ENCODE measurements around the gene CTTNBP2. TPM values are rescaled to one million over a fixed set of nuclear protein-coding genes. Genes with fewer than 3 reads are reported as not detected.
A peak's percentile ranks its signal among the peaks of the same experiment; 100 is the strongest.

Gene CTTNBP2
- total and polyA plus RNA-seq, 2 of the 4 experiments (the other 2 are of a cell fraction), result 6.6 to 11.3 TPM

DNA sequence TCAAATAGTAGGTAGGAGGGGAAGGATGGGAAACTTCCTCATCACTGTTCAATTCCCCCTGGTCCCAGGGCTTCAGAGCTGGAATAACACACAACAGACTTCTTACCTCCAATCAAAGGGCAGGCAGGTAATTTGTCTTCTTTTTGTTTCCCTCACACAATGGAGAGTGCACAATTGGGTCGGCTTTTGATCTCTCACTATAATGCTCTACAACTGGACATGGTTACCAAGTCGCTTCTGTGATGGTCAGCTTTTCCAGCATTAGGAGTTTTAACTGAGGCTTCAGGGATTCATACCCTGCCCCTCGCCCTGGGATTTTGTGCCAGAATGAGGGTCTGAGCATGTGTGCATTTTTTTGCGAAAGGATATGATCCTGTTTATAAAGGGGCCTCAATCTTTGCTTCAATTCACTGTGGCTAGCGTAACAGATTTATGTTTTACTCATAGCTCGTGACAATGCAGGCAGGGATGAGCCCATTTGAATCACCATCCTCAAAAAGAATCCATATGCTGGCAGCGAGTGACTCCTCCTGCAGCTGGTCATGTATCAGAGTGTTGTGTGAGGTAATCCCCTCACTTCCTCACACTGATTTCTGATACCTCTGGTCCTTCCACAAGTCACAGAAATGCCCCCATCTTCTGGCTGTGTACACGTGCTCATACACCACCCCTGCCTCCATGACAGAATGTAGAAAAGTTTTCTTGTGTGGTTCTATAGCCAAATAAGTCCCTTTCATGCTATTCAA lies 189.6 kb downstream of the CTTNBP2 start:
- Histone ChIP-seq H3K27me3 (ENCODE audit: control insufficient read depth, insufficient read depth, low read length) (peaks cover 12% of the 10 kb centered on the region), H2AK9ac (replicated peaks; ENCODE audit: low read depth, low read length, poor library complexity) (no peak overlapping the region), H4K91ac (ENCODE audit: insufficient read depth, low read depth, low read length) (no peak overlapping the region), H2BK120ac (ENCODE audit: low read depth, low read length) (no peak overlapping the region), H3K4ac (ENCODE audit: low read depth, low read length) (no peak overlapping the region), H3K14ac (replicated peaks; ENCODE audit: low read depth, low read length) (no peak overlapping the region), H3K9me3 (ENCODE audit: control insufficient read depth, insufficient read depth, low read length) (no peaks in the 10 kb centered on the region), H3K36me3 (ENCODE audit: control insufficient read depth, insufficient read depth, low read length) (no peaks in the 10 kb centered on the region), H2AFZ (replicated peaks; ENCODE audit: low read length, poor library complexity) (no peak overlapping the region), H3K27ac (ENCODE audit: insufficient read depth, low read length) (no peak overlapping the region), H3K9me1 (ENCODE audit: insufficient read depth, low read length) (no peaks in the 10 kb centered on the region), H2BK20ac (ENCODE audit: low read depth, low read length) (no peak overlapping the region), H2AK5ac (ENCODE audit: low read depth, low read length) (no peak overlapping the region), H3K79me1 (ENCODE audit: low read depth in 1 of 2, low read length in 2 of 2) (no peaks in the 10 kb centered on the region), H3K4me2 (ENCODE audit: low read depth, low read length) (no peak overlapping the region), H3K56ac (ENCODE audit: extremely low read depth, insufficient read depth, low read length) (no peak overlapping the region), H3K23ac (ENCODE audit: low read depth, low read length) (no peak overlapping the region), H2BK5ac (ENCODE audit: low read depth, low read length, poor library complexity, severe bottlenecking) (no peak overlapping the region), H3K4me1 (ENCODE audit: control insufficient read depth, insufficient read depth, low read length) (no peaks in the 10 kb centered on the region), H4K5ac (ENCODE audit: low read depth, low read length) (no peak overlapping the region), H3K18ac (ENCODE audit: low read depth, low read length) (no peak overlapping the region), H4K8ac (ENCODE audit: low read depth in 2 of 2, low read length in 2 of 2) (no peak overlapping the region), H3K4me3 (ENCODE audit: insufficient read depth, low read depth, low read length) (no peak overlapping the region), H4K20me1 (ENCODE audit: insufficient read depth, low read length) (no peaks in the 10 kb centered on the region), H3K9ac (ENCODE audit: low read depth, low read length) (no peak overlapping the region), H2BK15ac (ENCODE audit: low read depth, low read length) (no peak overlapping the region)
- POLR2A ChIA-PET (ENCODE audit: unreplicated experiment), result no interaction called here
- DNase-seq (peak; percentile 37), ATAC-seq (ENCODE audit: low read depth) (no peak)
- in situ Hi-C loops (cut with MboI; ENCODE audit: low sequenced_read_pairs), result no loop called here
- TF ChIP-seq, protein P1, sequence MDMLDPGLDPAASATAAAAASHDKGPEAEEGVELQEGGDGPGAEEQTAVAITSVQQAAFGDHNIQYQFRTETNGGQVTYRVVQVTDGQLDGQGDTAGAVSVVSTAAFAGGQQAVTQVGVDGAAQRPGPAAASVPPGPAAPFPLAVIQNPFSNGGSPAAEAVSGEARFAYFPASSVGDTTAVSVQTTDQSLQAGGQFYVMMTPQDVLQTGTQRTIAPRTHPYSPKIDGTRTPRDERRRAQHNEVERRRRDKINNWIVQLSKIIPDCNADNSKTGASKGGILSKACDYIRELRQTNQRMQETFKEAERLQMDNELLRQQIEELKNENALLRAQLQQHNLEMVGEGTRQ (IDR thresholded peaks at IDR 0.05; ENCODE audit: low read depth, low read length), result no peak
- TF ChIP-seq RAD21 (IDR thresholded peaks at IDR 0.05; ENCODE audit: low read length) (no peak), BHLHE40 (IDR thresholded peaks at IDR 0.05; ENCODE audit: low read depth, low read length) (no peak), NFE2L2 (IDR thresholded peaks at IDR 0.05; ENCODE audit: low read depth, low read length) (no peak), MAFK (IDR thresholded peaks at IDR 0.05; ENCODE audit: low read depth, low read length) (no peak), SMC3 (IDR thresholded peaks at IDR 0.05; ENCODE audit: low read depth, low read length) (no peak), FOS (IDR thresholded peaks at IDR 0.05; ENCODE audit: low read depth, low read length) (no peak), CHD1 (IDR thresholded peaks at IDR 0.05; ENCODE audit: low read depth, low read length) (no peak)
- TF ChIP-seq, protein P2, sequence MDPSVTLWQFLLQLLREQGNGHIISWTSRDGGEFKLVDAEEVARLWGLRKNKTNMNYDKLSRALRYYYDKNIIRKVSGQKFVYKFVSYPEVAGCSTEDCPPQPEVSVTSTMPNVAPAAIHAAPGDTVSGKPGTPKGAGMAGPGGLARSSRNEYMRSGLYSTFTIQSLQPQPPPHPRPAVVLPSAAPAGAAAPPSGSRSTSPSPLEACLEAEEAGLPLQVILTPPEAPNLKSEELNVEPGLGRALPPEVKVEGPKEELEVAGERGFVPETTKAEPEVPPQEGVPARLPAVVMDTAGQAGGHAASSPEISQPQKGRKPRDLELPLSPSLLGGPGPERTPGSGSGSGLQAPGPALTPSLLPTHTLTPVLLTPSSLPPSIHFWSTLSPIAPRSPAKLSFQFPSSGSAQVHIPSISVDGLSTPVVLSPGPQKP (IDR thresholded peaks at IDR 0.05; ENCODE audit: borderline replicate concordance, low read depth, low read length), result no peak
- TF ChIP-seq, protein P3, sequence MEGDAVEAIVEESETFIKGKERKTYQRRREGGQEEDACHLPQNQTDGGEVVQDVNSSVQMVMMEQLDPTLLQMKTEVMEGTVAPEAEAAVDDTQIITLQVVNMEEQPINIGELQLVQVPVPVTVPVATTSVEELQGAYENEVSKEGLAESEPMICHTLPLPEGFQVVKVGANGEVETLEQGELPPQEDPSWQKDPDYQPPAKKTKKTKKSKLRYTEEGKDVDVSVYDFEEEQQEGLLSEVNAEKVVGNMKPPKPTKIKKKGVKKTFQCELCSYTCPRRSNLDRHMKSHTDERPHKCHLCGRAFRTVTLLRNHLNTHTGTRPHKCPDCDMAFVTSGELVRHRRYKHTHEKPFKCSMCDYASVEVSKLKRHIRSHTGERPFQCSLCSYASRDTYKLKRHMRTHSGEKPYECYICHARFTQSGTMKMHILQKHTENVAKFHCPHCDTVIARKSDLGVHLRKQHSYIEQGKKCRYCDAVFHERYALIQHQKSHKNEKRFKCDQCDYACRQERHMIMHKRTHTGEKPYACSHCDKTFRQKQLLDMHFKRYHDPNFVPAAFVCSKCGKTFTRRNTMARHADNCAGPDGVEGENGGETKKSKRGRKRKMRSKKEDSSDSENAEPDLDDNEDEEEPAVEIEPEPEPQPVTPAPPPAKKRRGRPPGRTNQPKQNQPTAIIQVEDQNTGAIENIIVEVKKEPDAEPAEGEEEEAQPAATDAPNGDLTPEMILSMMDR (conservative IDR thresholded peaks at IDR 0.05; ENCODE audit: low read depth, low read length), result no peak
- dilution Hi-C loops (cut with HindIII; ENCODE audit: low sequenced_read_pairs, unreplicated experiment), result no loop called here
- intact Hi-C loops (cut with micrococcal nuclease), result no loop called here
- CTCF ChIA-PET, result interaction anchor here (0.6 kb wide), 2 partner anchors 459 to 1119 kb away, joined by 3 read pairs; no protein-coding TSS in a partner anchor
- WGBS, 2 experiments (ENCODE audit: extremely low coverage in 2 of 2, insufficient read length in 1 of 2), result no CpG with 5 or more reads among the region's 8 CpGs
- no TSS peak for BruUV-seq (replicated peaks)
